B cell (primary cell): ENCODE results near the gene TMED1.
A peak's percentile ranks its signal among the peaks of the same experiment; 100 is the strongest.

Source experiments
- CTCF ChIP-seq: fragments of 200-600 bp; IDR thresholded peaks from one replicate; pipeline ENCODE4 v1.8.0; 2022; ENCODE audit warnings: antibody characterized with exemption, mild to moderate bottlenecking
- EZH2 ChIP-seq: IDR thresholded peaks from 2 replicates; pipeline ENCODE4 v1.6.1; 2012; ENCODE audit warnings: borderline replicate concordance, low read depth, mild to moderate bottlenecking, moderate library complexity, low read length; ENCODE audit not compliant: insufficient read depth, poor library complexity, severe bottlenecking

GRCh38 chr19:10858204-10858828 is 22.3 kb upstream of the TMED1 start:
- TF ChIP-seq CTCF = peak; percentile 54
- TF ChIP-seq EZH2 = no peak
